Peyer's patch (tissue), 4 donors: ENCODE results near the gene KLKB1.

ENCODE experiments used
- CTCF ChIP-seq, 6 experiments: fragments of 450-650 bp in 4 of 6; fragments of 200-600 bp in 2 of 6; sonication (generic) in 1 of 6; IDR thresholded peaks; one replicate each; pipeline ENCODE4 v1.5.1; 2017 to 2019; ENCODE audit warnings: antibody characterized with exemption in 6 of 6, mild to moderate bottlenecking in 3 of 6, moderate library complexity in 1 of 6
- POLR2A ChIP-seq, 2 donors: fragments of 450-650 bp; IDR thresholded peaks; one replicate each; pipeline ENCODE4 v1.5.1; 2017; ENCODE audit warnings: antibody characterized with exemption in 2 of 2, mild to moderate bottlenecking in 2 of 2, moderate library complexity in 2 of 2

DNA sequence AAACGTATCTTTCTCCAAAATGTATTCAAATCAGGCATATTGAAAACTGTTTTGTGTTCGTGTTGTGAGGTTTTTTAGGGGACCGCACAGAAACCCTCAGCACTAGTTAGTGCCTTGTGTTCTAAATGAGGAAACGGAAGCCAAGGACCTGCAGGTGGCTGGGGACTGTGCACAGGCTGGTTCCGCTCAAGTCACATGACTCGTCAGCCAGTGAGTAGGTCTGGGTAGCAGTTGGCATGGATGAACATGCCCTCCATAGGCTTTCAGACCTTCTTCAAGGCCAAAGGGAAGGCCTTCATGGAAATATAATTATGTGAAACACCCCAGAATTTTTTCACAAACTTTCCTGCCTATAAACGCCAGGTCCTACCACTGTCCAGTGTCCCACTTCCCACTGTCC lies 37.4 kb downstream of the KLKB1 start:
- no peak for TF ChIP-seq CTCF (IDR thresholded peaks at IDR 0.05)
- TF ChIP-seq POLR2A (IDR thresholded peaks at IDR 0.05), result no peak
